Activated naive CD8-positive, alpha-beta T cell (primary cell): Measurements from ENCODE around the gene SCRG1.

Experiments used
- H3K27ac Mint-ChIP-seq: one replicate; pipeline ENCODE4 v1.8.0; 2021; ENCODE audit warnings: mixed read lengths
- H3K27me3 Mint-ChIP-seq: one replicate; pipeline ENCODE4 v1.8.0; 2021; ENCODE audit warnings: mixed read lengths
- H3K36me3 Mint-ChIP-seq: one replicate; pipeline ENCODE4 v1.8.0; 2021; ENCODE audit warnings: mixed read lengths
- H3K4me1 Mint-ChIP-seq: one replicate; pipeline ENCODE4 v1.8.0; 2021; ENCODE audit warnings: low read depth, mixed read lengths
- H3K4me3 Mint-ChIP-seq: one replicate; pipeline ENCODE4 v1.8.0; 2021; ENCODE audit warnings: mild to moderate bottlenecking, mixed read lengths
- H3K9me3 Mint-ChIP-seq: one replicate; pipeline ENCODE4 v1.8.0; 2021; ENCODE audit warnings: low read depth, mixed read lengths

The SCRG1 gene

DNA sequence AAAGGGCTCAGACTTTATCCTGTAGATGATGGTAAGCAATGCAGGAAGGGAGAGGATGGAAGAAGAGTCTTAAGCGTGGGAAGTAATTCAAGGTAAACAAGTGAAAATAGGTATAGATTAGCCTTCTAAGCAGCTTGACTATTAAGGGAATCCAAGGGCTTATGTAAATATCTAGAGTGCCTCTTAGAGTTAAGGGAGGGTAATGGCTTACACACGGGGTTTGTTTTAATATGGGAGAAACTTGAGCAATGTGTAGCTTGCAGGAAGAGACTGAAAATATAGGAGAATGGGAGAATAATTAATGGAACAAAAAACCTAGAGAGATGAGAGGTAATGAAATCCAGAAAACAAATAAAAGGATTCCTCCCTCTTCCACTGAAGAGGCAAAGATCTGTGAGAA, 41.0 kb downstream of the SCRG1 start:
- H3K4me1 Mint-ChIP-seq: no peaks in the 10 kb centered on the region
- no peak overlapping the region for H3K4me3 Mint-ChIP-seq
- no peaks in the 10 kb centered on the region for H3K36me3 Mint-ChIP-seq
- H3K27ac Mint-ChIP-seq: no peak overlapping the region
- peaks cover 5% of the 10 kb centered on the region for H3K27me3 Mint-ChIP-seq
- no peaks in the 10 kb centered on the region for H3K9me3 Mint-ChIP-seq

DNA sequence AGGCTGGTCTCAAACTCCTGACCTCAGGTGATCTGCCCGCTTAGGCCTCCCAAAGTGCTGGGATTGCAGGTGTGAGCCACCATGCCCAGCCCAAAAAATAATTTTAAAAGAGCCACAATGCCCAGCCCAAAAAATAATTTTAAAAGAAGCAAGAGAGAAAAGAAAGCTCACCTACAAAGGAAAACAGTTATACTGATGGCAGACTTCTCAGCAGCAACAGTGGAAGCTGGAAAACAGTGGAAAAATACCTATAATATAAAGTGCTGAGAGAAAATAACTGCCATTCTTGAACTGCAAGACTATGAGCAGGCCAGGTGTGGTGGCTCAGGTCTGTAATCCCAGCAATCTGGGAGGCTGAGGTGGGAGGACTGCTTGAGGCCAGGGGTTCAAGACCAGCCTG, 51.4 kb downstream of the SCRG1 start:
- H3K4me3 Mint-ChIP-seq: no peak overlapping the region
- no peaks in the 10 kb centered on the region for H3K36me3 Mint-ChIP-seq
- H3K27me3 Mint-ChIP-seq: no peaks in the 10 kb centered on the region
- no peak overlapping the region for H3K27ac Mint-ChIP-seq
- no peaks in the 10 kb centered on the region for H3K9me3 Mint-ChIP-seq
- H3K4me1 Mint-ChIP-seq: no peaks in the 10 kb centered on the region

DNA sequence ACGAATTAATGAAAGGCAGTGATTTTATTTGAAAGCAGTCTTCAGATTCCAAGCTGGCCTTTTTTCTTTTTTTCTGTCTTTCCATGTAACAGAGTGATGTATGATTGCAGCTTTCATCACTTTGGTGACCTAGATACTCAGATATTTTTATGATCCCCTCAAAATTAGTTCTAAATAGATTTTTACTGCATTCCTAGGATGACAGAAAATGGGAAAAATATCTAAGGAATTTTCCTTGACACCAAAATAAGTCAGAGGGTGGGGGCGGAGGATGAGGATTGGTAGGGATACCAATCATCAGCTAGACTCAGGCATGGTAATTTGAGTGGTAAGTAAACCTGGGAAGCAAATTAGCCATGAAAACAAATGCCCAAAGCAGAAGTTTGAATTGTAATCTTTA, 52.8 kb downstream of the SCRG1 start:
- H3K4me1 Mint-ChIP-seq: no peaks in the 10 kb centered on the region
- H3K4me3 Mint-ChIP-seq: no peak overlapping the region
- no peaks in the 10 kb centered on the region for H3K9me3 Mint-ChIP-seq
- H3K27ac Mint-ChIP-seq: no peak overlapping the region
- no peaks in the 10 kb centered on the region for H3K27me3 Mint-ChIP-seq
- no peaks in the 10 kb centered on the region for H3K36me3 Mint-ChIP-seq

DNA sequence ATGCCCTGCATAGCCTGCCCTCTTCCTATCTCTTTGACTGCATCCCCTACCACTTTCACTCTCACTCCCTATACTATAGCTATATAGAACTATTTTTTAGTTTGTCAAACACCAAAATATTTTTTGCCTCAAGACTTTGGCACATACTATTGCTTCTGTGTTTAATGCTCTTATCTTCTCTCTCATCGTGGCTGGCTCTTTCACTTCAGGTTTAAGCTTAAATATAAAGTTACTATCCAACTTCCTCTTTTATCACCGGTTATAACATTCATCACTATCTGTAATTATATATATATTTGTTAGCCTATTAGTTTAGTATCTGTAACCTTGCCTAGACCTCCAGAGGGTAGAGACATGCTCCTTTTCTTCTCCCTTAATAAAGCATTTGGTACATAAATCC, 53.3 kb downstream of the SCRG1 start:
- no peaks in the 10 kb centered on the region for H3K27me3 Mint-ChIP-seq
- H3K27ac Mint-ChIP-seq: no peak overlapping the region
- no peak overlapping the region for H3K4me3 Mint-ChIP-seq

DNA sequence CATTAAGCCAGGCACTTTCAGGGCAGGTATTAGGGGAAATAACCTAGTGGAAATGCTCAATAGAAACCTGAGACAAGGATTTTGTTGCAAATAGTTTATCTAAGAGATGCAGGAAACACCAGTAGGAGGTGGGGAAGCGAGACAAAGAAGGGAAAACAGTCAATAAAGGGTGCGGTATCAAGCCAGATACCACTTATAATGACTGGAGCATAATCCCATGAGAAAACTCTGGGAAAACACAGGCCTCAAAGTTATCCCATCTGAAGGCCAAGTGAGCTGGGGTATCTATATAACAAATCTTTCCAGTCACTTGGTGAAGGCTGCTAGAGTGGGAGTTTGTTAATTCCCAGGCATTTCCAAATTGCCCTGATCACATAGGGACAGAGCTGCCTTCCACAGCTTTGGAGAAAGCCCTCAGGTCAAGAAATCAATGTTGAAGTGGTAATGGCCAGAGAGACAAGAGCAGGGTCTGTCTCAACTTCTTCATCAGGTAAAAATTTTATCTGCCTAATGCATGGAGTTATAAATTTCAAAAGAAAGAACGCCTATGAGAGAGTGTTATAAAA, 55.0 kb downstream of the SCRG1 start:
- Mint-ChIP-seq H3K27ac (no peak overlapping the region), H3K4me3 (no peak overlapping the region), H3K27me3 (no peaks in the 10 kb centered on the region), H3K4me1 (no peaks in the 10 kb centered on the region), H3K36me3 (no peaks in the 10 kb centered on the region), H3K9me3 (no peaks in the 10 kb centered on the region)

More for the DNA sequence above, 53.3 kb downstream of the SCRG1 start:
- Mint-ChIP-seq H3K4me1 (no peaks in the 10 kb centered on the region), H3K36me3 (no peaks in the 10 kb centered on the region), H3K9me3 (no peaks in the 10 kb centered on the region)

DNA sequence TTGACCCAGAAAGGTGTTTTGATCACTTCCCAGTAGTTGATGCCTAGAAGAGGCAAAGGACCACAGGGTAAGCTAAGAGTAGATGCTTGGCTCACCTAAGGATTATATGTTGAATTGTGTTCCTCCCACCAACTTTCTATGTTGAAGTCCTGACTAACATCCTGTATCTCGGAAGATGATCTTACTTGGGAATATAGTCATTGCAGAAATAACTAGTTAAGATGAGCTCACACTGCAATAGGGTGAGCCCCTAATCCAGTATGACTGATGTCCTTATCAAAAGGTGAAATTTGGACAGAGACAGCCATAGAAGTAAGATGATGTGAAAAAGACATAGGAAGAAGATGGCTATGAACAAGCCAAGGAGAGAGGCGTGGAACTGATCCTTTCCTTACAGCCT, 61.5 kb downstream of the SCRG1 start:
- peaks cover 8% of the 10 kb centered on the region for H3K27me3 Mint-ChIP-seq
- H3K27ac Mint-ChIP-seq: no peak overlapping the region
- H3K9me3 Mint-ChIP-seq: no peaks in the 10 kb centered on the region
- H3K4me1 Mint-ChIP-seq: peaks cover 13% of the 10 kb centered on the region
- no peaks in the 10 kb centered on the region for H3K36me3 Mint-ChIP-seq
- no peak overlapping the region for H3K4me3 Mint-ChIP-seq

DNA sequence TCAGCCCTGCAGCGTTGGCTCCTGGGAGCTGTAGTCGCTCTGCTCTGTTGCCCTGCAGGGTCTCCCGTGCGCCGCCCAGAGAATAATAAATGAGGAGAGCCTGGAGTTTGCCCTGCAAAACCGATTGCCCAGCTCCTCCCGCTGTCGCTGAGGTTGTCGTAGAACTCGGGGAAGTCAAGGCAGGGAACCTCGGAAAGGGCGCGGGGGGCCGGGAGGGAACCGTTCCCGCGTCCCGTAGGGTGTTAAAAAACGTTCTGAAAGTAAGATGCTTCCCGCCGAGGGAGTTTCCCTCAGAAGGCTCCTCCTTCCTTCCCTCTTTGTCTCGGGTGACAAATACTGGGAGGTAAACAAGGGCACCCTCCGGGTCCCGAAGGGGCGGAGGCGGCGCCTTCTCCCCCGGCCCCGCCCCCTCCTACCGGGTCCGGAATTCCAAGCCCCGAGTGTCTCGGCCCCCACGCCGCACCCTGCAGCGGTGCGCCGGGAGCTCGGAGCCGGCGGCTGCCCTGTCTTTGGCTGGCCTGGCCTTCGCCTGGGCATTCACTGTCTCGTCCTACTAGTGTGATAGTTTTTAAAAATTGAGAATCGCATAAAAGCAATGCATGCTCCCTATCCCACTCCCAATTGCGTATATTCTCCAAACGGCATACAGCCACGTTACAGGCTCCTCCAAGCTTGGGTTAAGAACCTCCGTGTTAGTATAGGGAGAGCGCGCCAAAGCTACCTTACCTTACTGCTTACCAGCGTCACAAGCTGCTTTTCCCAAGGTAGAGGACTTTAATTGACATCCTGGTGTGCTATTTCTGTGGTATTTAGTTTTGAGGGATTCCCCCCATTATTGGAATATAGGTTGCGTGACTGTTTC, 63.8 kb downstream of the SCRG1 start:
- peaks cover 19% of the 10 kb centered on the region for H3K4me1 Mint-ChIP-seq
- no peaks in the 10 kb centered on the region for H3K9me3 Mint-ChIP-seq
- H3K27me3 Mint-ChIP-seq: peaks cover 8% of the 10 kb centered on the region
- peaks cover 4% of the 10 kb centered on the region for H3K36me3 Mint-ChIP-seq
- peak overlapping the region; percentile 98 for H3K27ac Mint-ChIP-seq
- H3K4me3 Mint-ChIP-seq: peak overlapping the region; percentile 94
